ENCODE measurements around the gene YIPF7. TPM values are rescaled to one million over a fixed set of nuclear protein-coding genes. Genes with fewer than 3 reads are reported as not detected.

The YIPF7 gene
- total RNA-seq, 1 experiment from 2014 or later = not detected

- H3K9me3 Mint-ChIP-seq = no peaks in the 10 kb centered on the region
- no peak overlapping the region for H3K27ac ChIP-seq (ENCODE audit: insufficient read length, low read depth, low read length)
- H2BK120ac ChIP-seq (ENCODE audit: low read depth, low read length, poor library complexity, severe bottlenecking) = no peak overlapping the region
- H2BK20ac ChIP-seq (ENCODE audit: low read depth, low read length, poor library complexity, severe bottlenecking) = no peak overlapping the region
- no peak overlapping the region for H4K5ac ChIP-seq (ENCODE audit: insufficient read length, low read depth, low read length)
- H2BK5ac ChIP-seq (ENCODE audit: insufficient read length, low read length) = no peak overlapping the region
- H3K14ac ChIP-seq (ENCODE audit: insufficient read depth, low read length) = no peak overlapping the region
- no peak for TF ChIP-seq CTCF (conservative IDR thresholded peaks at IDR 0.05)
- H3K18ac ChIP-seq (ENCODE audit: insufficient read length, low read depth, low read length) = no peak overlapping the region
- no peak overlapping the region for H4K8ac ChIP-seq (replicated peaks; ENCODE audit: insufficient read length, low read depth, low read length)
- no peak overlapping the region for H3T11ph ChIP-seq (ENCODE audit: low read length)
- H4K20me1 ChIP-seq (ENCODE audit: control insufficient read depth, insufficient read depth, insufficient read length) = no peaks in the 10 kb centered on the region
- H3K27me3 ChIP-seq (ENCODE audit: insufficient read depth, low read length) = no peaks in the 10 kb centered on the region
- H2BK15ac ChIP-seq (ENCODE audit: low read depth, low read length) = no peak overlapping the region
- no peaks in the 10 kb centered on the region for H3K4me1 ChIP-seq (ENCODE audit: insufficient read depth, low read length)
- H2BK12ac ChIP-seq (ENCODE audit: insufficient read length, low read depth, low read length) = no peak overlapping the region
- WGBS (ENCODE audit: extremely low coverage, insufficient read length, low lambda C conversion rate) = no CpG with 5 or more reads among the region's 1 CpG
- H3K23me2 ChIP-seq (ENCODE audit: insufficient read length, low read depth, low read length, poor library complexity, severe bottlenecking) = no peaks in the 10 kb centered on the region
- H3K79me2 ChIP-seq (ENCODE audit: insufficient read depth, low read length) = no peaks in the 10 kb centered on the region
- H3K23ac ChIP-seq (ENCODE audit: insufficient read length, low read depth, low read length) = no peak overlapping the region
- H3K36me3 Mint-ChIP-seq (ENCODE audit: insufficient read depth in 1 of 3, low read depth in 3 of 3) = no peaks in the 10 kb centered on the region
- H2AFZ ChIP-seq (ENCODE audit: low read length) = no peak overlapping the region
- no peak overlapping the region for H4K91ac ChIP-seq (ENCODE audit: insufficient read length, low read depth, low read length)
- no peak overlapping the region for H2AK5ac ChIP-seq (ENCODE audit: insufficient read length, low read length)
- no peak overlapping the region for H3K27ac Mint-ChIP-seq
- H3K4me1 Mint-ChIP-seq = no peaks in the 10 kb centered on the region
- no peaks in the 10 kb centered on the region for H3K79me1 ChIP-seq (ENCODE audit: insufficient read depth, low read depth, low read length, poor library complexity, severe bottlenecking)
- no peak overlapping the region for H3K4me3 Mint-ChIP-seq
- H3K4ac ChIP-seq (ENCODE audit: low read depth, low read length) = no peak overlapping the region
- no peaks in the 10 kb centered on the region for H3K27me3 Mint-ChIP-seq (ENCODE audit: low read depth)
- no peak overlapping the region for H3K9ac ChIP-seq (ENCODE audit: extremely low read depth, insufficient read length, low read length)
- no peaks in the 10 kb centered on the region for H3K9me3 ChIP-seq (ENCODE audit: control insufficient read depth, low read depth, low read length)
- H3K4me2 ChIP-seq (ENCODE audit: insufficient read depth, insufficient read length, low read length) = no peak overlapping the region
- no peak overlapping the region for H3K56ac ChIP-seq (ENCODE audit: insufficient read length, low read depth, low read length)
- no peak for DNase-seq
Observed at GRCh38 chr4:44616621-44617020, 34.8 kb downstream of the YIPF7 start.

Data from H9 (cell line).